Activated T-helper 1 cell treated with anti-CD3 and anti-CD28 coated beads, Interleukin-12 subunit alpha, Interleukin-12 subunit beta, Interleukin-2, Interleukin-4 antibody, amounts not matched to agents 30 ng/mL and 10 ng/mL and 1 ng/mL, durations not matched to agents 14 hours and 24 hours and 36 hours (primary cell): Measurements from ENCODE around the gene VPREB1. TPM values are rescaled to one million over a fixed set of nuclear protein-coding genes. Genes with fewer than 3 reads are reported as not detected.

Source experiments
- DNase-seq: peaks from one replicate; pipeline ENCODE4 v3.0.0; 2021; ENCODE audit warnings: low spot score
- H3K27ac Mint-ChIP-seq: one replicate; pipeline ENCODE4 v1.8.0; 2021; ENCODE audit warnings: mild to moderate bottlenecking, mixed read lengths
- H3K27me3 Mint-ChIP-seq: one replicate; pipeline ENCODE4 v1.8.0; 2022; ENCODE audit warnings: mild to moderate bottlenecking, moderate library complexity, mixed read lengths; ENCODE audit not compliant: insufficient read depth
- H3K36me3 Mint-ChIP-seq: one replicate; pipeline ENCODE4 v1.8.0; 2021; ENCODE audit warnings: low read depth, mixed read lengths
- H3K4me1 Mint-ChIP-seq: one replicate; pipeline ENCODE4 v1.8.0; 2021; ENCODE audit warnings: low read depth, mixed read lengths
- H3K4me3 Mint-ChIP-seq: one replicate; pipeline ENCODE4 v1.8.0; 2021; ENCODE audit warnings: mild to moderate bottlenecking, moderate library complexity, mixed read lengths
- H3K9me3 Mint-ChIP-seq: one replicate; pipeline ENCODE4 v1.8.0; 2021; ENCODE audit warnings: mixed read lengths
- intact Hi-C: fragments of 100-400 bp; cut with micrococcal nuclease; formaldehyde crosslinking; loops from one replicate; pipeline ENCODE4 v1.15.1; 2024
- total RNA-seq: library from RNA; stranded (reverse); gene quantifications from 2 replicates; pipeline ENCODE4 v1.2.3, GENCODE V29; 2022

VPREB1 gene
- not detected in 2 replicates for total RNA-seq

- no peaks in the 10 kb centered on the region for H3K36me3 Mint-ChIP-seq
- H3K27me3 Mint-ChIP-seq = peaks cover 11% of the 10 kb centered on the region
- no peaks in the 10 kb centered on the region for H3K9me3 Mint-ChIP-seq
- intact Hi-C loops = no loop called here
- H3K4me1 Mint-ChIP-seq = peaks cover 16% of the 10 kb centered on the region
- no peak within 1 kb of the TSS for H3K4me3 Mint-ChIP-seq
- DNase-seq = no peak
- no peak within 1 kb of the TSS for H3K27ac Mint-ChIP-seq
These were observed at the start of gene VPREB1 for GRCh38 chr22:22244316-22245250. VPREB1 (plus strand) TSS chr22:22244786; CDS start chr22:22244814, 28 bp downstream.

- no peak overlapping the region for H3K27ac Mint-ChIP-seq
- no peaks in the 10 kb centered on the region for H3K9me3 Mint-ChIP-seq
- intact Hi-C loops = loop anchor here (1.0 kb wide), 3 partner anchors 39 to 135 kb away; no protein-coding TSS in a partner anchor
- no peaks in the 10 kb centered on the region for H3K4me1 Mint-ChIP-seq
- H3K4me3 Mint-ChIP-seq = no peak overlapping the region
- H3K36me3 Mint-ChIP-seq = no peaks in the 10 kb centered on the region
- peaks cover 30% of the 10 kb centered on the region for H3K27me3 Mint-ChIP-seq
- no peak for DNase-seq
These were observed 49.7 kb upstream of the VPREB1 start for GRCh38 chr22:22194931-22195264.

- Mint-ChIP-seq H3K4me3 (no peak overlapping the region), H3K27me3 (peaks cover 27% of the 10 kb centered on the region), H3K9me3 (no peaks in the 10 kb centered on the region), H3K36me3 (no peaks in the 10 kb centered on the region), H3K27ac (no peak overlapping the region), H3K4me1 (no peaks in the 10 kb centered on the region)
- DNase-seq = peak; percentile 64
- intact Hi-C loops = loop anchor here (1.0 kb wide), 3 partner anchors 39 to 135 kb away; no protein-coding TSS in a partner anchor
These were observed 49.1 kb upstream of the VPREB1 start for GRCh38 chr22:22195265-22196017.

GRCh38 chr22:22196018-22196533 lies 48.5 kb upstream of the VPREB1 start:
- no peak overlapping the region for H3K4me3 Mint-ChIP-seq
- DNase-seq = no peak
- intact Hi-C loops = no loop called here
- H3K27me3 Mint-ChIP-seq = peaks cover 21% of the 10 kb centered on the region
- no peaks in the 10 kb centered on the region for H3K9me3 Mint-ChIP-seq
- no peaks in the 10 kb centered on the region for H3K36me3 Mint-ChIP-seq
- H3K4me1 Mint-ChIP-seq = no peaks in the 10 kb centered on the region
- H3K27ac Mint-ChIP-seq = no peak overlapping the region

- Mint-ChIP-seq H3K4me1 (no peaks in the 10 kb centered on the region), H3K36me3 (no peaks in the 10 kb centered on the region), H3K27me3 (peaks cover 15% of the 10 kb centered on the region), H3K9me3 (no peaks in the 10 kb centered on the region), H3K27ac (no peak overlapping the region), H3K4me3 (no peak overlapping the region)
- intact Hi-C loops = no loop called here
- DNase-seq = no peak
These were observed 47.6 kb upstream of the VPREB1 start for GRCh38 chr22:22196833-22197477.

- Mint-ChIP-seq H3K27ac (no peak overlapping the region), H3K36me3 (no peaks in the 10 kb centered on the region), H3K4me1 (no peaks in the 10 kb centered on the region), H3K4me3 (no peak overlapping the region), H3K27me3 (peaks cover 11% of the 10 kb centered on the region), H3K9me3 (no peaks in the 10 kb centered on the region)
- no peak for DNase-seq
- intact Hi-C loops = no loop called here
These were observed 46.6 kb upstream of the VPREB1 start for GRCh38 chr22:22197993-22198402.

GRCh38 chr22:22198751-22199150 lies 45.8 kb upstream of the VPREB1 start:
- Mint-ChIP-seq H3K4me3 (no peak overlapping the region), H3K27ac (no peak overlapping the region), H3K4me1 (no peaks in the 10 kb centered on the region), H3K27me3 (peaks cover 13% of the 10 kb centered on the region), H3K36me3 (no peaks in the 10 kb centered on the region), H3K9me3 (no peaks in the 10 kb centered on the region)
- intact Hi-C loops = no loop called here
- DNase-seq = no peak

GRCh38 chr22:22199634-22200033 lies 45.0 kb upstream of the VPREB1 start:
- intact Hi-C loops = no loop called here
- H3K36me3 Mint-ChIP-seq = no peaks in the 10 kb centered on the region
- no peak overlapping the region for H3K4me3 Mint-ChIP-seq
- H3K4me1 Mint-ChIP-seq = no peaks in the 10 kb centered on the region
- H3K9me3 Mint-ChIP-seq = no peaks in the 10 kb centered on the region
- no peak overlapping the region for H3K27ac Mint-ChIP-seq
- DNase-seq = no peak
- H3K27me3 Mint-ChIP-seq = peaks cover 13% of the 10 kb centered on the region

GRCh38 chr22:22200569-22201184 lies 43.9 kb upstream of the VPREB1 start:
- no peaks in the 10 kb centered on the region for H3K9me3 Mint-ChIP-seq
- H3K27ac Mint-ChIP-seq = peak overlapping the region; percentile 40
- no peaks in the 10 kb centered on the region for H3K4me1 Mint-ChIP-seq
- no peak overlapping the region for H3K4me3 Mint-ChIP-seq
- intact Hi-C loops = no loop called here
- peaks cover 12% of the 10 kb centered on the region for H3K27me3 Mint-ChIP-seq
- no peak for DNase-seq
- H3K36me3 Mint-ChIP-seq = no peaks in the 10 kb centered on the region

- Mint-ChIP-seq H3K27me3 (peaks cover 10% of the 10 kb centered on the region), H3K36me3 (no peaks in the 10 kb centered on the region), H3K4me1 (no peaks in the 10 kb centered on the region), H3K27ac (no peak overlapping the region), H3K4me3 (no peak overlapping the region), H3K9me3 (no peaks in the 10 kb centered on the region)
- DNase-seq = peak; percentile 45
- intact Hi-C loops = no loop called here
These were observed 43.2 kb upstream of the VPREB1 start for GRCh38 chr22:22201185-22201929.

- DNase-seq = no peak
- Mint-ChIP-seq H3K9me3 (no peaks in the 10 kb centered on the region), H3K4me1 (no peaks in the 10 kb centered on the region), H3K4me3 (no peak overlapping the region), H3K27me3 (peaks cover 9% of the 10 kb centered on the region), H3K36me3 (no peaks in the 10 kb centered on the region), H3K27ac (no peak overlapping the region)
- intact Hi-C loops = no loop called here
These were observed 42.6 kb upstream of the VPREB1 start for GRCh38 chr22:22201930-22202343.
